TTC549 (cell line): ENCODE measurements around the gene BHLHE41.

Experiments
- FAIRE-seq: peaks from 2 replicates; lab custom pipeline; 2012; peaks lifted over from hg19 to GRCh38; lab: Jason Lieb, UNC

The BHLHE41 gene

GRCh38 chr12:26124446-26125399 is at the start of gene BHLHE41:
TSS of gene BHLHE41 (minus strand) at chr12:26125037. CDS start at chr12:26124779, 258 bp downstream.
- no peak for FAIRE-seq

- no peak for FAIRE-seq
Measured at GRCh38 chr12:26172946-26173552, 48.2 kb upstream of the BHLHE41 start.

GRCh38 chr12:26172539-26172938 is 47.7 kb upstream of the BHLHE41 start:
- no peak for FAIRE-seq

GRCh38 chr12:26172013-26172412 is 47.2 kb upstream of the BHLHE41 start:
- no peak for FAIRE-seq

- no peak for FAIRE-seq
Measured at GRCh38 chr12:26164118-26164517, 39.3 kb upstream of the BHLHE41 start.

GRCh38 chr12:26162905-26163304 is 38.1 kb upstream of the BHLHE41 start:
- FAIRE-seq, result no peak

GRCh38 chr12:26162174-26162573 is 37.3 kb upstream of the BHLHE41 start:
- no peak for FAIRE-seq

GRCh38 chr12:26158078-26158764 is 33.4 kb upstream of the BHLHE41 start:
- no peak for FAIRE-seq

GRCh38 chr12:26157001-26157400 is 32.2 kb upstream of the BHLHE41 start:
- FAIRE-seq, result no peak

- no peak for FAIRE-seq
Measured at GRCh38 chr12:26156201-26156871, 31.5 kb upstream of the BHLHE41 start.

- FAIRE-seq, result no peak
Measured at GRCh38 chr12:26153421-26154154, 28.8 kb upstream of the BHLHE41 start.

GRCh38 chr12:26152507-26153102 is 27.8 kb upstream of the BHLHE41 start:
- no peak for FAIRE-seq

- no peak for FAIRE-seq
Measured at GRCh38 chr12:26150736-26151450, 26.1 kb upstream of the BHLHE41 start.

- no peak for FAIRE-seq
Measured at GRCh38 chr12:26149968-26150500, 25.2 kb upstream of the BHLHE41 start.

GRCh38 chr12:26148291-26148690 is 23.5 kb upstream of the BHLHE41 start:
- no peak for FAIRE-seq

- no peak for FAIRE-seq
Measured at GRCh38 chr12:26143291-26143690, 18.5 kb upstream of the BHLHE41 start.

- FAIRE-seq, result no peak
Measured at GRCh38 chr12:26138860-26139259, 14.0 kb upstream of the BHLHE41 start.

GRCh38 chr12:26136688-26137087 is 11.9 kb upstream of the BHLHE41 start:
- FAIRE-seq, result no peak

GRCh38 chr12:26135571-26135970 is 10.7 kb upstream of the BHLHE41 start:
- FAIRE-seq, result no peak

GRCh38 chr12:26135010-26135420 is 10.2 kb upstream of the BHLHE41 start:
- FAIRE-seq, result no peak
